Stimulated activated naive CD8-positive, alpha-beta T cell treated with anti-CD3 and anti-CD28 coated beads, Interleukin-15, amount 100 ng/mL, for 72 hours (primary cell): ENCODE results near the gene DOLK.

Experiments
- ATAC-seq: fragments of 150-1000 bp; cut with Tn5 transposase; 2 replicates; pipeline ENCODE4 v1.10.0; 2021; ENCODE audit warnings: mild to moderate bottlenecking, moderate library complexity
- DNase-seq, 2 donors: peaks; one replicate each; pipeline ENCODE4 v3.0.0; 2021 to 2022
- H3K27ac Mint-ChIP-seq, 2 donors: one replicate each; pipeline ENCODE4 v1.8.0; 2022; ENCODE audit warnings: mild to moderate bottlenecking in 2 of 2, mixed read lengths in 2 of 2, moderate library complexity in 2 of 2
- H3K27me3 Mint-ChIP-seq: one replicate; pipeline ENCODE4 v1.8.0; 2022; ENCODE audit warnings: mixed read lengths
- H3K4me1 Mint-ChIP-seq: one replicate; pipeline ENCODE4 v1.8.0; 2022; ENCODE audit warnings: mild to moderate bottlenecking, mixed read lengths
- H3K4me3 Mint-ChIP-seq, 2 donors: one replicate each; pipeline ENCODE4 v1.8.0; 2022; ENCODE audit warnings: mild to moderate bottlenecking in 2 of 2, mixed read lengths in 2 of 2, moderate library complexity in 1 of 2
- H3K9me3 Mint-ChIP-seq, 2 donors: one replicate each; pipeline ENCODE4 v1.8.0; 2022; ENCODE audit warnings: mixed read lengths in 2 of 2

Gene DOLK

GRCh38 chr9:128902351-128903078 is 44.9 kb downstream of the DOLK start:
- H3K4me1 Mint-ChIP-seq, result peaks cover 74% of the 10 kb centered on the region
- peak overlapping the region; percentile 67 to 77 for H3K4me3 Mint-ChIP-seq
- no peaks in the 10 kb centered on the region for H3K27me3 Mint-ChIP-seq
- peak overlapping the region; percentile 92 to 95 for H3K27ac Mint-ChIP-seq
- ATAC-seq, result peak; percentile 95
- H3K9me3 Mint-ChIP-seq, result no peaks in the 10 kb centered on the region
- peak; percentile 79 to 87 for DNase-seq

DNA sequence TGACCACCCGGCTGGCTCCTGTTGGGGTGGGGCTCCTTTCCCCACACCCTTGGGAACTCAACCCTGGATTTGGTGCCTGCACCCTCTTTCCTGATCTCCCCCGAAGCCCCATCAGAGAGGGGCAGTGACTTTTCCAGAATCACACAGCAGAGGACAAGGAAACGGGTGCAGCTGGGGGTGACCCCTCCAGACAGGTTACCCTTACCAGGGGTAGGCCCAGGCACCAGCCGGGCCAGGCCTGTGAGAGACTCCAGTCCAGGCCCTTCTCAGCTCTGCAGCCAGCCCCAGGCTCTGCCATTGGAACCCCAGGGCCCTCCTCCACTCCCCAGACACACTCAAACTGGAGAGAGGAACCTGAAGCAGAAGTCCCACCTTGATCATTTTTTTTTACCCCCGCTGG is 45.6 kb downstream of the DOLK start:
- Mint-ChIP-seq H3K27ac (peak overlapping the region; percentile 92 to 95), H3K4me3 (peak overlapping the region; percentile 67 to 77), H3K27me3 (no peaks in the 10 kb centered on the region), H3K4me1 (peaks cover 74% of the 10 kb centered on the region), H3K9me3 (no peaks in the 10 kb centered on the region)
- ATAC-seq (peak; percentile 39), DNase-seq (no peak)

DNA sequence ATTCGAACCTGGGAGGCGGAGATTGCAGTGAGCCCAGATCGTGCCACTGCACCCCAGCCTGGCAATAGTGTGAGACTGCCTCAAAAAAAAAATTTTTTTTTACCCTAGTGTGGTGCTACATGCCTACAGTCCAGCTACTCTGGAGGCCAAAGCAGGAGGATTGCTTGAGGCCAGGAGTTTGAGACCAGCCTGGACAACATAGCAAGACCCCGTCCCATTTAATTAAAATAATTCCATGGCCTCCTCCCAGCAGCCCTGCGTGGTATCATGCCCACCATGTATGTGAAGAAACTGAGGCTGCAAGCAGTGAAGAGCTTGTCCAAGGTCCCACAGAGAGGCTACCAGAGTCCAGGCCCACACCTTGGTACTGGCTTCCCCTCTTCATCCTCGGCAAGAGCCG is 46.0 kb downstream of the DOLK start:
- Mint-ChIP-seq H3K9me3 (no peaks in the 10 kb centered on the region), H3K4me3 (peak overlapping the region in 1 of 2 donors; percentile 77), H3K27ac (peak overlapping the region in 1 of 2 donors; percentile 33), H3K27me3 (no peaks in the 10 kb centered on the region), H3K4me1 (peaks cover 69% of the 10 kb centered on the region)
- ATAC-seq, result no peak
- DNase-seq, result no peak

- Mint-ChIP-seq H3K27me3 (no peaks in the 10 kb centered on the region), H3K9me3 (no peaks in the 10 kb centered on the region), H3K4me3 (peak overlapping the region; percentile 68 to 72), H3K27ac (peak overlapping the region; percentile 49 to 82), H3K4me1 (peaks cover 80% of the 10 kb centered on the region)
- ATAC-seq (peak; percentile 59), DNase-seq (peak in 1 of 2 donors; percentile 42)
Observed at GRCh38 chr9:128899566-128900322, 47.7 kb downstream of the DOLK start.

DNA sequence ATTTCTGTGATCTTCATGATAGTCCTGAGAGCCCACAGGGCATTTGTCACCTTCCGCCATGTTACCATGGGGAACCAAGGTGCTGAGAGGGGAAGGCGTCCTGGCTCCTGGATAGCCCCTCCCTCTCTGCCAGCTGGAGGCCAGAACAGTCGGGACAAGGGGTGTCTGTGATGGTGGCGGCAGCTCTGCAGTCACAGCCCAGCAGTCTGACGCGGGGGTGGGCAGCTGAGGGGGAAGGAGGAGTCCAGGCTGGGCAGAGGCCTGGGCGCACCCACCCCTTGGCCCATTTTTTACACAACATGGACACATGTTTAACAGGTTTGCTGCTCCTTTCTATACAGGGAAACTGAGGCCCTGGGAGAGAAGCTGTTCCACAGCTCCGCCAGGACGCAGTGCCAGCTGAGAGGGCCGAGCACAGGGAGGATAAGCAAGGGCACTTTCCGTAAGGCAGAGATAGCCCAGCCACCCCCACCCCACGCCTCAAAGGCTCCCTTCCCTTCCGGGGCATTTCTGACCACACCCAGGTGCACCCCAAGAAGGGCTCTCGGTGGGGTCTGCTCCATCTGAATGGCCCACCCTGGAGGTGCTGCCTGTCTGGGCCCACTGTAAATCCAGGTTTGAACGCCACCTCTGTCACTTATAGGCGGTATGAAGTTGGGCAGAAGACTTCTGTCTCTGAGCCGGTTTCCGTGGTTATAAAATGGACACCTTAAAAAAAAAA is 48.4 kb downstream of the DOLK start:
- no peaks in the 10 kb centered on the region for H3K9me3 Mint-ChIP-seq
- no peaks in the 10 kb centered on the region for H3K27me3 Mint-ChIP-seq
- peak overlapping the region; percentile 82 to 90 for H3K27ac Mint-ChIP-seq
- H3K4me3 Mint-ChIP-seq, result peak overlapping the region; percentile 68 to 72
- peaks cover 83% of the 10 kb centered on the region for H3K4me1 Mint-ChIP-seq
- DNase-seq, result no peak
- no peak for ATAC-seq

GRCh38 chr9:128898382-128898781 is 49.0 kb downstream of the DOLK start:
- Mint-ChIP-seq H3K27ac (peak overlapping the region in 1 of 2 donors; percentile 90), H3K4me1 (peaks cover 80% of the 10 kb centered on the region), H3K9me3 (no peaks in the 10 kb centered on the region), H3K27me3 (no peaks in the 10 kb centered on the region), H3K4me3 (no peak overlapping the region)
- ATAC-seq (no peak), DNase-seq (no peak)

GRCh38 chr9:128895556-128895955 is 51.8 kb downstream of the DOLK start:
- no peaks in the 10 kb centered on the region for H3K27me3 Mint-ChIP-seq
- H3K4me3 Mint-ChIP-seq, result no peak overlapping the region
- DNase-seq (no peak), ATAC-seq (no peak)
- H3K27ac Mint-ChIP-seq, result no peak overlapping the region
- peaks cover 73% of the 10 kb centered on the region for H3K4me1 Mint-ChIP-seq
- H3K9me3 Mint-ChIP-seq, result no peaks in the 10 kb centered on the region
